GM19193 (cell line): ENCODE measurements around the gene G0S2.

Experiments
- POLR2A ChIP-seq: IDR thresholded peaks from 4 replicates; pipeline ENCODE4 v1.6.1; 2011; ENCODE audit not compliant: insufficient read depth, insufficient read length; ENCODE audit errors: extremely low read depth

Gene G0S2

GRCh38 chr1:209715314-209715713, 40.1 kb downstream of the G0S2 start:
- no peak for TF ChIP-seq POLR2A

GRCh38 chr1:209717818-209718217, 42.6 kb downstream of the G0S2 start:
- TF ChIP-seq POLR2A, result no peak

GRCh38 chr1:209720326-209720725, 45.1 kb downstream of the G0S2 start:
- TF ChIP-seq POLR2A, result no peak

- no peak for TF ChIP-seq POLR2A
Observed at GRCh38 chr1:209720826-209721225, 45.6 kb downstream of the G0S2 start.

GRCh38 chr1:209721323-209721722, 46.1 kb downstream of the G0S2 start:
- no peak for TF ChIP-seq POLR2A

- TF ChIP-seq POLR2A, result no peak
Observed at GRCh38 chr1:209723265-209723664, 48.1 kb downstream of the G0S2 start.

GRCh38 chr1:209723756-209724693, 48.8 kb downstream of the G0S2 start:
- no peak for TF ChIP-seq POLR2A
